Parathyroid adenoma (tissue), 2 donors: Measurements from ENCODE around the gene FHOD3.

Source experiments
- H2AFZ ChIP-seq: fragments of 300-600 bp; sonication (generic); one replicate; pipeline ENCODE4 v1.7.0; 2017; ENCODE audit warnings: antibody characterized with exemption, mild to moderate bottlenecking
- H3K27ac ChIP-seq: fragments of 300-600 bp; sonication (generic); one replicate; pipeline ENCODE4 v1.7.0; 2017
- H3K27me3 ChIP-seq: fragments of 300-600 bp; sonication (generic); one replicate; pipeline ENCODE4 v1.7.0; 2017; ENCODE audit warnings: low read length; ENCODE audit not compliant: control insufficient read depth, insufficient read depth
- H3K36me3 ChIP-seq: fragments of 300-600 bp; sonication (generic); one replicate; pipeline ENCODE4 v1.7.0; 2017; ENCODE audit warnings: low read length; ENCODE audit not compliant: control insufficient read depth, insufficient read depth
- H3K4me1 ChIP-seq: fragments of 300-600 bp; sonication (generic); one replicate; pipeline ENCODE4 v1.7.0; 2017; ENCODE audit warnings: control low read depth
- H3K4me2 ChIP-seq: fragments of 300-600 bp; sonication (generic); one replicate; pipeline ENCODE4 v1.7.0; 2017; ENCODE audit warnings: low read length
- H3K4me3 ChIP-seq: fragments of 300-600 bp; sonication (generic); one replicate; pipeline ENCODE4 v1.7.0; 2017; ENCODE audit warnings: low read depth, low read length
- H3K79me2 ChIP-seq: fragments of 300-600 bp; sonication (generic); one replicate; pipeline ENCODE4 v1.7.0; 2017; ENCODE audit warnings: control low read depth
- H3K9ac ChIP-seq: fragments of 300-600 bp; sonication (generic); one replicate; pipeline ENCODE4 v1.7.0; 2017; ENCODE audit warnings: mild to moderate bottlenecking
- H3K9me3 ChIP-seq: fragments of 300-600 bp; sonication (generic); one replicate; pipeline ENCODE4 v1.7.0; 2017; ENCODE audit warnings: low read length; ENCODE audit not compliant: control insufficient read depth
- CTCF ChIP-seq: fragments of 300-600 bp; sonication (generic); IDR thresholded peaks from one replicate; pipeline ENCODE4 v1.7.0; 2017; ENCODE audit warnings: antibody characterized with exemption, mild to moderate bottlenecking
- donor health status: primary hyperparathyroidism.

The FHOD3 gene

GRCh38 chr18:36783792-36784191, 486.3 kb downstream of the FHOD3 start:
- no peaks in the 10 kb centered on the region for H3K9me3 ChIP-seq
- no peak overlapping the region for H3K4me3 ChIP-seq
- TF ChIP-seq CTCF = no peak
- no peak overlapping the region for H3K27ac ChIP-seq
- H3K27me3 ChIP-seq = no peaks in the 10 kb centered on the region
- H3K36me3 ChIP-seq = no peaks in the 10 kb centered on the region
- H2AFZ ChIP-seq = no peak overlapping the region
- no peaks in the 10 kb centered on the region for H3K4me1 ChIP-seq
- H3K4me2 ChIP-seq = no peak overlapping the region
- no peak overlapping the region for H3K9ac ChIP-seq
- no peaks in the 10 kb centered on the region for H3K79me2 ChIP-seq

GRCh38 chr18:36786686-36787085, 489.2 kb downstream of the FHOD3 start:
- Histone ChIP-seq H3K4me1 (no peaks in the 10 kb centered on the region), H3K27ac (no peak overlapping the region), H3K9ac (no peak overlapping the region), H3K79me2 (no peaks in the 10 kb centered on the region), H3K4me2 (no peak overlapping the region), H2AFZ (no peak overlapping the region), H3K36me3 (no peaks in the 10 kb centered on the region), H3K9me3 (no peaks in the 10 kb centered on the region), H3K4me3 (no peak overlapping the region), H3K27me3 (no peaks in the 10 kb centered on the region)
- no peak for TF ChIP-seq CTCF

GRCh38 chr18:36792634-36793283, 495.2 kb downstream of the FHOD3 start:
- TF ChIP-seq CTCF = no peak
- Histone ChIP-seq H3K27ac (no peak overlapping the region), H3K36me3 (no peaks in the 10 kb centered on the region)

GRCh38 chr18:36798738-36799473, 501.4 kb downstream of the FHOD3 start:
- Histone ChIP-seq H3K4me3 (no peak overlapping the region), H3K27me3 (no peaks in the 10 kb centered on the region), H3K36me3 (no peaks in the 10 kb centered on the region), H3K9ac (no peak overlapping the region), H3K9me3 (no peaks in the 10 kb centered on the region), H3K4me1 (no peaks in the 10 kb centered on the region), H2AFZ (no peak overlapping the region), H3K79me2 (no peaks in the 10 kb centered on the region), H3K4me2 (no peak overlapping the region), H3K27ac (no peak overlapping the region)
- TF ChIP-seq CTCF = no peak

More at GRCh38 chr18:36792634-36793283, 495.2 kb downstream of the FHOD3 start:
- Histone ChIP-seq H2AFZ (no peak overlapping the region), H3K79me2 (no peaks in the 10 kb centered on the region), H3K9ac (no peak overlapping the region), H3K9me3 (no peaks in the 10 kb centered on the region), H3K4me1 (no peaks in the 10 kb centered on the region), H3K4me3 (no peak overlapping the region), H3K4me2 (no peak overlapping the region), H3K27me3 (no peaks in the 10 kb centered on the region)
